ENCODE results near the gene OR2Z1.
"Not testable (repeated sequence)": the region's sequence is repeated elsewhere in the genome, so short reads cannot be mapped to it uniquely, and the experiment has no call there.

Gene OR2Z1

DNA sequence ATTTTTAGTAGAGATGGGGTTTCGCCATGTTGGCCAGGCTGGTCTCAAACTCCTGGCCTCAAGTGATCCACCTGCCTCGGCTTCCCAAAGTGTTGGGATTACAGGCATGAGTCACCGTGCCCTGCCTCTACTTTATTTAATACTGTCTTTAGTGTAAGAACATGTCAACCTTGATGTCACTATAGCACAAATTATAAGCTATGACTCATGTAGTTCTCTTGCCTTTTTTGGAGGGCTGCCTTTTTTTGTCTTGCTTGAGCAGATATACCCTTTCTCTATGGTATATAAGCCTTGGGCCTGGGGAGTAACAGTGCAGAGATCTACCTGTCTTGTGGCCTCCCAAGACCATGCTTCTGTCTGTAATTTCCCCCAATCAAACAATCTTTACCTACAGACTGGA, 16.1 kb upstream of the OR2Z1 start:
- DNase-seq, result not testable (repeated sequence)

GRCh38 chr19:8705742-8706141, 15.7 kb upstream of the OR2Z1 start:
- no peak for DNase-seq

- DNase-seq, result not testable (repeated sequence)
Observed at GRCh38 chr19:8710337-8710736, 11.1 kb upstream of the OR2Z1 start.

GRCh38 chr19:8722032-8722431, 598 bp downstream of the OR2Z1 start:
- no peak for DNase-seq

- DNase-seq, result no peak
Observed at GRCh38 chr19:8724276-8724675, 2.8 kb downstream of the OR2Z1 start.

GRCh38 chr19:8731428-8732169, 10.2 kb downstream of the OR2Z1 start:
- no peak for DNase-seq

- no peak for DNase-seq
Observed at GRCh38 chr19:8738377-8738776, 16.9 kb downstream of the OR2Z1 start.

DNA sequence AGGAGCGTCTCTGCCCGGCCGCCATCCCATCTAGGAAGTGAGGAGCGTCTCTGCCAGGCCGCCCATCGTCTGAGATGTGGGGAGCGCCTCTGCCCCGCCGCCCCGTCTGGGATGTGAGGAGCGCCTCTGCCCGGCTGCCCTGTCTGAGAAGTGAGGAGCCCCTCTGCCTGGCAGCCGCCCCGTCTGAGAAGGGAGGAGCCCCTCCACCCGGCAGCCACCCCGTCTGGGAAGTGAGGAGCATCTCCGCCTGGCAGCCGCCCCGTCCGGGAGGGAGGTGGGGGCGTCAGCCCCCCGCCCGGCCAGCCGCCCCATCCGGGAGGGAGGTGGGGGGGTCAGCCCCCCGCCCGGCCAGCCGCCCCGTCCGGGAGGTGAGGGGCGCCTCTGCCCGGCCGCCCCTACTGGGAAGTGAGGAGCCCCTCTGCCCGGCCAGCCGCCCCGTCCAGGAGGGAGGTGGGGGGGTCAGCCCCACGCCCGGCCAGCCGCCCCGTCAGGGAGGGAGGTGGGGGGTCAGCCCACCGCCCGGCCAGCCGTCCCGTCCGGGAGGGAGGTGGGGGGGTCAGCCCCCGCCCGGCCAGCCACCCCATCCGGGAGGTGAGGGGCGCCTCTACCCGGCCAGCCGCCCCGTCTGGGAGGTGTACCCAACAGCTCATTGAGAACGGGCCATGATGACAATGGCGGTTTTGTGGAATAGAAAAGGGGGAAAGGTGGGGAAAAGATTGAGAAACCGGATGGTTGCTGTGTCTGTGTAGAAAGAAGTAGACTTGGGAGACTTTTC, 18.0 kb downstream of the OR2Z1 start:
- not testable (repeated sequence) for DNase-seq

DNA sequence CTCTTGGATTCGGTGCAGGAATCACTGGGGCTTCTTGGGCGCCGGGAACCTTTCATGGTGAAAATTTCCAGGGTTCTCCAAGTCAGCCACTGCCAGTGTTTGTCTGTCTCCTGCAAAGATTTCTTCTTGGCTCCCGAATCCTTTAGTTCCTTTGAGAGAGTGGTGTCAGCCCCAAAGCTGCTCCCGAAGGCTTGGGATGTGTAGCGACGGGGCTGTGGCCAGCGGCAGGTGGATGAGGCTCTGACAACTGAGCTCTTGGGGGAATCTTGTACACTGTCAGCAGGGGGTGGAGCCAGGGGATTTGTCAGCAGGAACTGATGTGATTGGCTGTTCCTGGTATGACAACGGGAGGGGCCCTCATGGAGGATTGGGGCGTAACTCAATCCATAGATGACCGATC, 45.8 kb downstream of the OR2Z1 start:
- not testable (repeated sequence) for DNase-seq

DNA sequence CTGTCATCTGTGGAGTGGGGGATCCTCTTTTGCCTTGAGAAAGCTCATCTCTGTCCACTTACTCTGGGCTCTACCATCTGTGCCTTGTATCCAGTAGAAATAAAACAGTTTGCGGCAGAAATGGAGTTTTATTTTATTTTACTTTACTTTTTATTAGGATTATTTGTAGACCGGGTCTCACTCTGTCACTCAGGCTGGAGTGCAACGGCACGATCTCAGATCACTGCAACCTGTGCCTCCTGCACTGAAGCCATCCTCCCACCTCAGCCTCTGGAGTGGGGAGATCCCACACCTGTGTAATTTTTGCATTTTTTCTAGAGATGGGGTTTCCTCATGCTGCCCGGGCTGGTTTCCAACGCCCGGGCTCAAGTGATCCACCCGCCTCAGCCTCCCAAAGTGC, 47.8 kb downstream of the OR2Z1 start:
- not testable (repeated sequence) for DNase-seq

- DNase-seq, result not testable (repeated sequence)
Observed at GRCh38 chr19:8773587-8773986, 52.2 kb downstream of the OR2Z1 start.

Measured in bone marrow (tissue), 2 donors.